Measurements from ENCODE around the gene QSOX2.
A peak's percentile ranks its signal among the peaks of the same experiment; 100 is the strongest.

Gene QSOX2

GRCh38 chr9:136182850-136183422 is 62.7 kb downstream of the QSOX2 start:
- FAIRE-seq = no peak

GRCh38 chr9:136182420-136182787 is 63.2 kb downstream of the QSOX2 start:
- DNase-seq (ENCODE audit: extremely low spot score, insufficient read length, low read depth) = no peak
- FAIRE-seq = no peak

More at GRCh38 chr9:136182850-136183422, 62.7 kb downstream of the QSOX2 start:
- no peak for DNase-seq (ENCODE audit: extremely low spot score, insufficient read length, low read depth)

DNA sequence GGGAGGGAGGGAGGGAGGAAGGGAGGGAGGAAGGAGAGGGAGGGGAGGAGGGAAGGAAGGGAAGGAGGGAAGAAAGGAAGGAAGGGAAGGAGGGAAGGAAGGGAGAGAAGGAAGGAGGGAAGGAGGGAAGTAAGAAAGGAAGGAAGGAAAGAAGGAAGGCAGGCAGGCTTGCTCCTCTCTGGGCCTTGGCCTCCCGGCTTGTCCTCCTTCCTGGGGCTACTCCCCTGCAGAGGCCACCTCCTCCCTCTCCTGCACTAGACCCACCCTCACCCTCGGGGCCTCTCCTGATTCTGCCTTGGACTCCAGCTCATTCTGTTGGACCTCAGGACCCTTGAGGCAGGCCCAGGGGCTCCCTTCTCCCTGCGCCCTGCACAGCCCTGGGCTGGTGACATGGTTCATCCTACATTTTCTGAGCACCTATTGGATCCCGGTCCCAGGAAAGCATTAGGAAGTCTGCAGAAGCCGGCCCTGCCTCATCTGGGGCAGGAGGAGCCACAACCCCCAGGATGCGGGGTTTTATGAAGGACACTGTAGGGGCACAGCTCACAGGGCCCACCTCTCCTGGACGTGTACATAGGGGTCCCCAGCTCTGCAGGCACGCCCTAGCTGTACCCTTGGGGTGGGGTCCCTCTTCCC is 63.7 kb downstream of the QSOX2 start:
- no peak for DNase-seq (ENCODE audit: extremely low spot score, insufficient read length, low read depth)
- no peak for FAIRE-seq

- DNase-seq (ENCODE audit: extremely low spot score, insufficient read length, low read depth) (no peak), FAIRE-seq (no peak)
Measured at GRCh38 chr9:136180586-136180985, 65.0 kb downstream of the QSOX2 start.

GRCh38 chr9:136179761-136180160 is 65.9 kb downstream of the QSOX2 start:
- DNase-seq (ENCODE audit: extremely low spot score, insufficient read length, low read depth) (no peak), FAIRE-seq (no peak)

DNA sequence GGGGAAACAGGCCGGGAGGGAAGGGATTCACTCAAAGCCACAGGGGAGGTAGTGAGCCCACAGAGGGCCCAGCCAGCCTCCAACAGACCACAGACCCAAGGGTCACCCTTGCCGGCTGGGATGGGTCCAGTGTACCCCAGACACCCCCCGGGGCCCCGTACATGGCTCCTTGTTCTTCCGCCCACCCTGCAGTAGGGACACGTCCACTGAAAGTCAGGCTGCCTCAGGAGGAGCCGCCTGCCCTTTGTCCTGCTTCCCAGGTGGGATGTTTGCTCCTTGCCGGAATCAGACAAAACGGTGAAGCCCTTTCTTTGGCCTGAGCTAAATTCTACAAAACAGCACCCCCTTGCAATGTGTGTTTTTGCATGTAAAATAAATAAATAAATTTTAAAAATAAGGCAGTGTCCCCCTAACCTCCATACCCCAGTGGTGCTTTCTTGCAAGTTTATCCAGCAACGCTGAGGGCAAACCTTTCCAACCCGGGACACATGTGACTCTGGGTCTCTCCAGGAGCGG is 66.5 kb downstream of the QSOX2 start:
- DNase-seq (ENCODE audit: extremely low spot score, insufficient read length, low read depth) (no peak), FAIRE-seq (no peak)

DNA sequence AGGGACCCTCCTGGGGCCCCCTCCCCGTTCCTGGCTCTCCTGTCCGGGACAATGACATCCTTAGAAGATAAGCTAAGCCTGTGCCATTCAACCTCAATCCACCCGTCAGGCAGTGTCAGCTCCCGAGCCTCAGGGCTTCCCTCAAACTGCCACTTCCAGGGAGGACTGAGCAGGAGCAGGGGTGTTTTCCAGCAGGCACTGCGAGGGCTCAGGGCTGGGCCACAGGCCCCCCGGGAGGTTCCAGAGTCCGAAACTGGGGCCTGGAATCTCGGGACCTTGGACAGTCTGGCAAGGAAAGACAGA is 66.9 kb downstream of the QSOX2 start:
- DNase-seq (ENCODE audit: extremely low spot score, insufficient read length, low read depth) = no peak

DNA sequence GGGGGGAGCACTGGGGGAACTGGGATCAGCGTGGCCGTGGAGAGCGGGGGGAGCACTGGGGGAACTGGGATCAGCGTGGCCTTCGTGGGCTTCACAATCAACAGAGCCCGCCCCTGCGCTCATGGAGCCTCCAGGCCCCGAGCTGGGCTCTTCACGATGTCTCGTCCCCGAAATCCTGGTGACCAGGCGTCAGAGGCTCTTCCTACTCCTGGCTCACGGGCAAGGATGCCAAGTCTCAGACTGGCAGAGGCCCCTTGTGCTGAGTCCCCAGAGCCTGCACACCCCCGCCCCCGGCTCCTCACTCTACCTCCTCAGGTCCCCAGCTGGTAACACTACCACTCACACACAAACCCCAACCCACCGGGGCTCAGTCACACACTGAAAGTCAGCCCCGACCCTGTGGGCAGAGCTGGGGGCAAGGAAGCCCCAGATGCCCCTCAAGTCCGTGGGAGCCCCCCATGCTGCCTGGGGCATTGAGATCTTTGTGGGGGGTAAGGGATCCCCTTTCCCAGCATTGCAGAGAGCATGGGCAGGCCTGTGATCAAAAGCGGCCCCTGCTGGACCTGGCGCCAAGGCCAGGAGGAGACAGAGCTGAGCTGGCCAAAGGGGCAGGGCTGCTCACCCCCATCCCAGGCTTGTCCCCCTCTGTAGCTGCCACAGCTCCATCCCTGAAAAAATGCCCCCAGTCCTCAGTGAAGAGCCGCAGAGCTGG is 67.4 kb downstream of the QSOX2 start:
- FAIRE-seq (no peak), DNase-seq (ENCODE audit: extremely low spot score, insufficient read length, low read depth) (no peak)

More for the DNA sequence above, 66.9 kb downstream of the QSOX2 start:
- no peak for FAIRE-seq

GRCh38 chr9:136177224-136177623 is 68.4 kb downstream of the QSOX2 start:
- no peak for FAIRE-seq
- no peak for DNase-seq (ENCODE audit: extremely low spot score, insufficient read length, low read depth)

DNA sequence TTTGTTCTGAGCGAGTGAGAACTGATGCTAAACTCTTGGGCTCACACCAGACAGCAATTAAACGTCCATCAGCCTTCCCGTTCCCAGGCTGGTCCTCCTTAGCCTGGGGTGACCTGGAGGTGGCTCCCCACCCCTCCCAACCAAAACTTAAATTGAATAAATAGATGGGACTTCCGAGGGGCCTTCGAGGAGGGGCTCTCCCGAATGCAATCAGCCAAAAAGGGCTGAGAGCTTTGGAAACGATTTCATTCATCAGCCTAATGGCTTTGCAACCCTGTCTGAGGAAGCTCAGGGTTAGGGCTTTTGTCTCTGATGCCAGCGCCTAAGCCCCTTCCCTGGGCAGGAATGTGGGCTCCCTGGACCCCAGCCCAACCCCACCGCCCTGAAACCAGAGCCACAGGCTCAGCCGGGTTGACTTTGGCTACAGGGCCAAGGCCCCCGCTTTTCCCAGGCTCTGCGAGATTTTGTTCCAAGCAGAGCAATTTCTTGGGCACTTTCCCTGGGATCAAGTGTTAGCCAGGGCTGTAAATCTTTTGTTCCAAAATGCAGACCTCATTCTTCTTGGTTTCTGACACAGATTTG is 69.9 kb downstream of the QSOX2 start:
- no peak for DNase-seq (ENCODE audit: extremely low spot score, insufficient read length, low read depth)
- no peak for FAIRE-seq

GRCh38 chr9:136174779-136175615 is 70.6 kb downstream of the QSOX2 start:
- DNase-seq (ENCODE audit: extremely low spot score, insufficient read length, low read depth) = no peak
- FAIRE-seq = no peak

GRCh38 chr9:136173648-136174290 is 71.8 kb downstream of the QSOX2 start:
- no peak for DNase-seq (ENCODE audit: extremely low spot score, insufficient read length, low read depth)
- FAIRE-seq = no peak

GRCh38 chr9:136172412-136173079 is 73.1 kb downstream of the QSOX2 start:
- no peak for FAIRE-seq
- no peak for DNase-seq (ENCODE audit: extremely low spot score, insufficient read length, low read depth)

DNA sequence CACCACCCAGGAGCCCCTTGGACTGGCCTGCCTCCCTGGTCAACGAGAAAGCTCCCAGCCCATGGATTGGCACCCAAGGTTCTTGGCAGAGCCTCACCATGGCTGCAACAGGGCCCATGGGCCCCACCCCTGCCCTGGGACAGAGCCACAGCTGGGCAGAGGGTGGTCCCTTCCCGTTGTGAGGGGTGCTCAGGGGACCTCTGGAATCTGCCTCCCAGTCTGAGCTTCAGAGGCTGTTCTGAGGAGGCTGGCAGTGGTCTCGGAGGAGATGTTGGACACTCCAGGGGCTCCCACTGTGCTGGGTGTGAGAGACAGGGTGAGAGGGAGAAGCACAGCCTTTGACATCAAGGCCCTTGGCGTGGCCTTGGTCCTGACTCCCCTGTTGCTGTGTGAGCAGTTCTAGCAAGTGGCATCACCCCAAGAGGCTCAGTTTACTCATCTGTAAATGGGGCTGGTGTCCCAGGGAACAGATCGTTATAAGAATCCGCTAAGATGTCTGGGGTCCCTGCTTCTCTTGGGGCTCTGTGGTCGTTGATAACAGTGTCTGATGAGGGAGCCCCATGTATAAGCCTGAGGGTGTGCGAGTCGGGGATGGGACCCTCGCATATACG is 73.7 kb downstream of the QSOX2 start:
- FAIRE-seq (no peak), DNase-seq (ENCODE audit: extremely low spot score, insufficient read length, low read depth) (no peak)

DNA sequence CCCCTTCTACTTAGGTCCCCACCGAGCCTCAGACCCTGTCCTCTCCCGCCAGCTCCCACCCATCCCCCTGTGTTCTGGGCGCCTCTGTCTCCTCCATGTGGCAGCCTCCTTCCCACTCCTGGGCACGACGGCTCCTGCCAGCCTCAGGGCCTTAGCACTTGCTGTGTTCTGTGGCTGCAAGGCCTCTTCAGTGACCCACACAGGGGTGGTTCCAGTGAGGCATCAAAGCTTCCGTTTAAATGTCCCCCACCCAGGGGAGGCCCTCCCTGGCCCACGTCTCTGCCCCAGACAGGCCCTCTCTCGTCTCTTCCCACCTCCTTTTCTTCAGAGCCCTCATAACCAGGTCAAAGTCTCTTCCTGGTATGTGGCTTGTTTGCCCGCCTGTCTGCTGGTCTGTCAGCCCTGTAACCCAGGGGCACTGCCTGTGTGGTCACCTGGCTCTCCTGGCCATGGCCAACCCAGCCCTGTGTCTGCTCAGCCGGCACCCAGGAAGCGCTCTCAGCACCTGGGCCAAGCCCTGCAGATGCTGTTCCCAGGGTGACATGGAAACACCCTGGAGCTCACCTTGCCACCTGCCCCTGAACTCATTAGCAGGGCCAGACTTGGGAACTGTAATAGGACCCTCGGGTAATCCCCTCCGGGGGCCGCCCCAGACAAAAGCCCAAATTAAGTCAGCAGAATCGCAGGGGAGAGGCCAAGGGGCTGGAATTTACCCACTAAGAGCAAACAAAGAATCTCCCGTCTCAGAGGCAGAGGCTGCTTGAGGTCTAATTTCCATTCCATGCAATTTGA is 74.4 kb downstream of the QSOX2 start:
- no peak for FAIRE-seq
- no peak for DNase-seq (ENCODE audit: extremely low spot score, insufficient read length, low read depth)

GRCh38 chr9:136170006-136170901 is 75.4 kb downstream of the QSOX2 start:
- DNase-seq (ENCODE audit: extremely low spot score, insufficient read length, low read depth) (peak; percentile 67), FAIRE-seq (peak; percentile 56)

DNA sequence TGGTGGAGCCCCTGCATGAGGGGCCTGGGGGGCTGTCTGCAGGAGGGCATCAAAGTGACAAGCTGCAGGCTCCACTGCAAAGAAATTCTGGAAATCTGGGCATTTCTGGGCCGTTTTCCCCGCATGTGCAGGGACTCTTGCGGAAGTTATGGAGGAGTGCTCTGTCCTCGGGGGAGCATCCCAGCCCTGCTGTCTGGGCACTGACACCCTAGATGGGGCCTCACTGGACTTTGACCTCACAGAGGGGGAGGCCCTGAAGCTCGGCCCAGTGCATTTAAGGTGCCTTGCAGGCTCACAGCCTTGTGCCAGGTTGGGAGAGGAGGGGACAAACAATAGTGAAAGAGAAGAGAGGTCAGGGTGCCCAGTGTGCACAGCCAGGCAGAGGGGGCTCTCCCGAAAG is 76.1 kb downstream of the QSOX2 start:
- FAIRE-seq = no peak
- no peak for DNase-seq (ENCODE audit: extremely low spot score, insufficient read length, low read depth)

Data from GM18507 (cell line).